GM23338 (cell line): Measurements from ENCODE around the gene WNT10A. TPM values are rescaled to one million over a fixed set of nuclear protein-coding genes. Genes with fewer than 3 reads are reported as not detected.

Experiments used
- ATAC-seq: fragments of 200-7000 bp; cut with Tn5 transposase; 3 replicates; pipeline ENCODE4 v1.9.1; 2020
- DNase-seq: peaks from one replicate; pipeline ENCODE4 v3.0.0-alpha.2; 2015; ENCODE audit warnings: low spot score
- H2AFZ ChIP-seq: fragments of 200-600 bp; sonication (generic); 2 replicates; pipeline ENCODE4 v1.8.0; 2016; ENCODE audit warnings: antibody characterized with exemption, mild to moderate bottlenecking, moderate library complexity
- H3F3A ChIP-seq: fragments of 200-600 bp; sonication (generic); replicated peaks from 2 replicates; pipeline ENCODE4 v1.8.0; 2017; ENCODE audit warnings: antibody characterized with exemption, mixed run types, low read depth
- H3K27ac ChIP-seq: fragments of 200-600 bp; sonication (generic); 2 replicates; pipeline ENCODE4 v1.6.1; 2016; ENCODE audit warnings: low read depth
- H3K27me3 ChIP-seq: fragments of 200-600 bp; sonication (generic); 2 replicates; pipeline ENCODE4 v1.8.0; 2016; ENCODE audit warnings: mild to moderate bottlenecking, mixed run types, moderate library complexity; ENCODE audit not compliant: insufficient read depth
- H3K36me3 ChIP-seq: fragments of 200-600 bp; sonication (generic); 2 replicates; pipeline ENCODE4 v1.8.0; 2016; ENCODE audit warnings: mild to moderate bottlenecking; ENCODE audit not compliant: insufficient read depth
- H3K4me1 ChIP-seq: fragments of 200-600 bp; sonication (generic); 2 replicates; pipeline ENCODE4 v1.8.0; 2016; ENCODE audit warnings: mild to moderate bottlenecking, moderate library complexity; ENCODE audit not compliant: insufficient read depth
- H3K4me2 ChIP-seq: fragments of 200-600 bp; sonication (generic); 2 replicates; pipeline ENCODE4 v1.7.1; 2017; ENCODE audit warnings: mixed run types
- H3K4me3 ChIP-seq: fragments of 200-600 bp; sonication (generic); 2 replicates; pipeline ENCODE4 v1.6.1; 2016; ENCODE audit warnings: mixed run types
- H3K79me2 ChIP-seq: fragments of 200-600 bp; sonication (generic); replicated peaks from 2 replicates; pipeline ENCODE4 v1.8.0; 2017; ENCODE audit warnings: mild to moderate bottlenecking; ENCODE audit not compliant: insufficient read depth
- H3K9me2 ChIP-seq: fragments of 200-600 bp; sonication (generic); 2 replicates; pipeline ENCODE4 v1.8.0; 2017; ENCODE audit not compliant: insufficient read depth
- H4K20me1 ChIP-seq: fragments of 200-600 bp; sonication (generic); replicated peaks from 2 replicates; pipeline ENCODE4 v1.8.0; 2017; ENCODE audit warnings: mild to moderate bottlenecking; ENCODE audit not compliant: insufficient read depth
- H3K27ac Mint-ChIP-seq: 2 replicates; pipeline ENCODE4 v1.8.0; 2020; ENCODE audit warnings: inconsistent platforms, mild to moderate bottlenecking, moderate library complexity, mixed read lengths
- H3K27me3 Mint-ChIP-seq: 3 replicates; pipeline ENCODE4 v1.8.0; 2022; ENCODE audit warnings: low read depth, mild to moderate bottlenecking, moderate library complexity, mixed read lengths, inconsistent platforms; ENCODE audit not compliant: insufficient read depth, poor library complexity
- H3K36me3 Mint-ChIP-seq: 3 replicates; pipeline ENCODE4 v1.8.0; 2021; ENCODE audit warnings: low read depth, mild to moderate bottlenecking, inconsistent platforms, moderate library complexity, mixed read lengths
- H3K4me1 Mint-ChIP-seq: 3 replicates; pipeline ENCODE4 v1.8.0; 2020; ENCODE audit warnings: mild to moderate bottlenecking, inconsistent platforms, mixed read lengths
- H3K4me3 Mint-ChIP-seq: 3 replicates; pipeline ENCODE4 v1.8.0; 2021; ENCODE audit warnings: moderate library complexity, mild to moderate bottlenecking, inconsistent platforms, mixed read lengths
- H3K9me3 Mint-ChIP-seq: 3 replicates; pipeline ENCODE4 v1.8.0; 2020; ENCODE audit warnings: moderate library complexity, mild to moderate bottlenecking, inconsistent platforms, mixed read lengths
- EZH2 ChIP-seq: fragments of 200-600 bp; sonication (generic); IDR thresholded peaks from one replicate; pipeline ENCODE4 v1.8.0; 2017; ENCODE audit warnings: antibody characterized with exemption, mild to moderate bottlenecking, low read depth; ENCODE audit not compliant: unreplicated experiment
- NANOG ChIP-seq: IDR thresholded peaks from 2 replicates; pipeline ENCODE4 v1.6.1; 2016; ENCODE audit warnings: antibody characterized with exemption, borderline replicate concordance
- POLR2AphosphoS5 ChIP-seq: IDR thresholded peaks from 2 replicates; pipeline ENCODE4 v1.6.1; 2016; ENCODE audit warnings: antibody characterized with exemption, low read depth
- ZNF462 ChIP-seq: fragments of 250-450 bp; sonication (Bioruptor Pico); IDR thresholded peaks from 2 replicates; pipeline ENCODE4 v1.5.0; 2020; ENCODE audit warnings: mild to moderate bottlenecking, moderate library complexity
- polyA plus RNA-seq: library from polyadenylated mRNA; unstranded; fragments of >200 nt; fragmentation: Nextera tagmentation; extraction: Ambion mirVana; gene quantifications from 2 replicates; pipeline ENCODE4 v1.2.1, GENCODE V29; 2016
- total RNA-seq: library from RNA; depleted of rRNA; stranded (reverse); fragments of >200 nt; shearing (Covaris generic); gene quantifications from 2 replicates; pipeline ENCODE4 v1.2.3, GENCODE V29; 2014

WNT10A gene
- total and polyA plus RNA-seq, 2 experiments from 2014 or later = not detected

- Mint-ChIP-seq H3K9me3 (no peaks in the 10 kb centered on the region; the same call in 2 of the 3 replicates), H3K36me3 (no peaks in the 10 kb centered on the region), H3K27ac (no peak overlapping the region), H3K4me1 (peaks cover 61% of the 10 kb centered on the region), H3K4me3 (peak overlapping the region; percentile 70), H3K27me3 (peaks cover 96% of the 10 kb centered on the region)
- peak overlapping the region; percentile 78 for H3K4me2 ChIP-seq
- H2AFZ ChIP-seq = 0 out of 2 replicates have a peak overlapping the region, but pooled peaks have one; percentile 52
- no peaks in the 10 kb centered on the region for H3K9me2 ChIP-seq
- peaks cover 97% of the 10 kb centered on the region for H3K27me3 ChIP-seq
- peak; percentile 1; the same call in 2 of the 3 replicates for ATAC-seq
- 0 out of 2 replicates have a peak, but pooled peaks cover 20% of the 10 kb centered on the region for H3F3A ChIP-seq
- H3K79me2 ChIP-seq = no peaks in the 10 kb centered on the region
- H3K27ac ChIP-seq = no peak overlapping the region
- peaks cover 52% of the 10 kb centered on the region for H3K4me1 ChIP-seq
- peak; percentile 84 for DNase-seq
- peak overlapping the region; percentile 54 for H3K4me3 ChIP-seq
- H3K36me3 ChIP-seq = no peaks in the 10 kb centered on the region; the same call in 1 of the 2 replicates
- H4K20me1 ChIP-seq = peaks cover 7% of the 10 kb centered on the region
- TF ChIP-seq EZH2 (peak; percentile 93), POLR2AphosphoS5 (no peak)
Measured at GRCh38 chr2:218858671-218859555, 21.7 kb upstream of the WNT10A start.

GRCh38 chr2:218859556-218859987 lies 21.1 kb upstream of the WNT10A start, which contains the start of gene WNT6:
Gene WNT6 (plus strand): TSS chr2:218859805. CDS start chr2:218860038, 233 bp downstream.
- Mint-ChIP-seq H3K9me3 (no peaks in the 10 kb centered on the region; the same call in 2 of the 3 replicates), H3K4me3 (peak within 1 kb of the TSS; percentile 70), H3K27me3 (peaks cover 96% of the 10 kb centered on the region), H3K27ac (no peak within 1 kb of the TSS), H3K36me3 (no peaks in the 10 kb centered on the region), H3K4me1 (peaks cover 56% of the 10 kb centered on the region)
- DNase-seq (peak; percentile 49), ATAC-seq (peak; percentile 1; the same call in 2 of the 3 replicates)
- H3K4me3 ChIP-seq = peak within 1 kb of the TSS; percentile 54
- H3K36me3 ChIP-seq = no peaks in the 10 kb centered on the region; the same call in 1 of the 2 replicates
- H3F3A ChIP-seq = 0 out of 2 replicates have a peak, but pooled peaks cover 18% of the 10 kb centered on the region
- peak within 1 kb of the TSS; percentile 78 for H3K4me2 ChIP-seq
- no peak for TF ChIP-seq ZNF462 (CRISPR knock-in tag)
- no peak for TF ChIP-seq NANOG
- H3K79me2 ChIP-seq = no peaks in the 10 kb centered on the region
- no peaks in the 10 kb centered on the region for H3K9me2 ChIP-seq
- H3K27me3 ChIP-seq = peaks cover 97% of the 10 kb centered on the region
- no peak within 1 kb of the TSS for H3K27ac ChIP-seq
- H4K20me1 ChIP-seq = peaks cover 7% of the 10 kb centered on the region
- H3K4me1 ChIP-seq = peaks cover 47% of the 10 kb centered on the region
- H2AFZ ChIP-seq = peak within 1 kb of the TSS; percentile 52; the same call in 1 of the 2 replicates
